Loucy (cell line): ENCODE measurements around the gene JKAMP.

Source experiments
- EZH2phosphoT487 ChIP-seq: fragments of 200-600 bp; IDR thresholded peaks from 2 replicates; pipeline ENCODE4 v1.6.1; 2018; ENCODE audit warnings: antibody characterized with exemption, mild to moderate bottlenecking, moderate library complexity, borderline replicate concordance
- TF ChIP-seq, protein P1 (sequence below): fragments of 200-600 bp; sonication (generic); conservative IDR thresholded peaks from 2 replicates; pipeline ENCODE4 v1.5.1; 2014; ENCODE audit warnings: mild to moderate bottlenecking, antibody characterized with exemption, low read length

DNA sequence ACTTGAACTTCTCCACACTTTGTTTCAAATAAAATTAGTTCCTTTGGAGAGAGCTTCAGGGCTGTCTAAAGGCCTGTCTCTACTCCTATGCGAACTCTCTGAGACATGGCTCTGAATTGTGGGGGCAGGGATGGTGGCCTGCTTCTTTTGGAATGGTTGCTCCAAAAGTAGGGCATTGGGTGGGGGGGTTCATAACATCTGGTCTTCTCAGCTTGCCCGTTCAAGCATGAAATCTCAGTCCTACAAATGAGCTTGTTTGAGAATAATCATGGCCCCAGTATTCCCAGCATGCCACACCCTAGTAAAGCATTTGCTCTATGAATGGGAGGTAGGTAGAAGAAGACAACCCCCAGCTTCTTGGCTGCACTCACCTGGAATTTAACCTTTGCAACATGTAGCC lies 25.8 kb upstream of the JKAMP start:
- TF ChIP-seq, protein P1, sequence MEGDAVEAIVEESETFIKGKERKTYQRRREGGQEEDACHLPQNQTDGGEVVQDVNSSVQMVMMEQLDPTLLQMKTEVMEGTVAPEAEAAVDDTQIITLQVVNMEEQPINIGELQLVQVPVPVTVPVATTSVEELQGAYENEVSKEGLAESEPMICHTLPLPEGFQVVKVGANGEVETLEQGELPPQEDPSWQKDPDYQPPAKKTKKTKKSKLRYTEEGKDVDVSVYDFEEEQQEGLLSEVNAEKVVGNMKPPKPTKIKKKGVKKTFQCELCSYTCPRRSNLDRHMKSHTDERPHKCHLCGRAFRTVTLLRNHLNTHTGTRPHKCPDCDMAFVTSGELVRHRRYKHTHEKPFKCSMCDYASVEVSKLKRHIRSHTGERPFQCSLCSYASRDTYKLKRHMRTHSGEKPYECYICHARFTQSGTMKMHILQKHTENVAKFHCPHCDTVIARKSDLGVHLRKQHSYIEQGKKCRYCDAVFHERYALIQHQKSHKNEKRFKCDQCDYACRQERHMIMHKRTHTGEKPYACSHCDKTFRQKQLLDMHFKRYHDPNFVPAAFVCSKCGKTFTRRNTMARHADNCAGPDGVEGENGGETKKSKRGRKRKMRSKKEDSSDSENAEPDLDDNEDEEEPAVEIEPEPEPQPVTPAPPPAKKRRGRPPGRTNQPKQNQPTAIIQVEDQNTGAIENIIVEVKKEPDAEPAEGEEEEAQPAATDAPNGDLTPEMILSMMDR: no peak
- TF ChIP-seq EZH2phosphoT487: no peak
